SKM-1 treated with dmso at 0.1 percent for 144 hours (cell line): Measurements from ENCODE around the gene CDKN2A.
A peak's percentile ranks its signal among the peaks of the same experiment; 100 is the strongest.

Experiments used
- DNase-seq: peaks from one replicate; lab custom pipeline; 2025; ENCODE audit not compliant: unreplicated experiment; lab: John Stamatoyannopoulos, UW

Gene CDKN2A

DNA sequence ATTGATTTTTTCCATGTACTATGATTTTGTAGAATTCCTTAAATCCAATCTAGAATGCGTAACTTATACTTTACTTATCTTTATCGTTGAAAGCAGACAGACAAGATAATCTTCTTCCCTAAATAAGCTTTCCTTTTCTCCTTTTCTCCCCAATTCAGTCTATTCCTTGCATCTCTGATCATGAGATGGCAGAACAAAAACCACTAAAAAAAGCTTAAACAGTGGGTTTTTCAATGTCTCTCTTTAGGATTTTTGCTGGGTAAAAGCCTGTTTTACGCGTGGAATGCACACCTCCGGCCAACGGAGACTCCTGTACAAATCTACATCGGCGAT lies 14.2 kb upstream of the CDKN2A start:
- no peak for DNase-seq

DNA sequence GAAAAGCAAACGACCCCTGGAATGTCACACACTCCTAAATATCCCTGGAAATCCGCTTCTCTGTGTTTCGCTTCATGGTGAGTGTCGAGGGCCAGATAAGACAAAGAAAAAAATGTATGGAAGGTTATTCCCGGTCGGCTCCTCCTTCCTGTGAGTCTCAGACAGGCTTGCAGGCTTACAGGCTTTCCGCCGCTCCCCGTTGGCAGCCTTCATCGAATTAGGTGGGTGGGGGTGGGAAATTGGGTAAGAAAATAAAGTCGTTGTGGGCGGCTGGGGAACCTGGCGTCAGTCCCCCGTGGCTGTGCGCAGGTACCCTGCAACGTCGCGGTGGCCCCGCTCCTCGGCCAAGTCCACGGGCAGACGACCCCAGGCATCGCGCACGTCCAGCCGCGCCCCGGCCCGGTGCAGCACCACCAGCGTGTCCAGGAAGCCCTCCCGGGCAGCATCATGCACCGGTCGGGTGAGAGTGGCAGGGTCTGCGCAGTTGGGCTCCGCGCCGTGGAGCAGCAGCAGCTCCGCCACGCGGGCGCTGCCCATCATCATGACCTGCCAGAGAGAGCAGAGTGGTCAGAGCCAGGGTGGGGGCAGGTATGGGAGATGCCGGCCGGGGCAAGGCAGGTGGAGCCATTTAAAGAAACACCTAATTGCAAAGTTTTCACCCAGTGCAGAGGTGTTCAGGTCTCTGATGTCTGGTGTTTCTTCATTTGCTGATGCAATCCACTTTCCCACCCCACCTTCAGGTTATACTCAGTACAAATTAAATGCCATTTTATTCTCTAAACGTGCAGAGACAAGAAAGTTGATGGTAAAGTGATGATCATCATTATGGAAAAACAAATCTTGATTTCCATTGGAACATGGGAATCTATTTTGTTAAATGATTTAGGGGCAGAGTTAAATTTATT lies 11.8 kb upstream of the CDKN2A start:
- DNase-seq: no peak

DNA sequence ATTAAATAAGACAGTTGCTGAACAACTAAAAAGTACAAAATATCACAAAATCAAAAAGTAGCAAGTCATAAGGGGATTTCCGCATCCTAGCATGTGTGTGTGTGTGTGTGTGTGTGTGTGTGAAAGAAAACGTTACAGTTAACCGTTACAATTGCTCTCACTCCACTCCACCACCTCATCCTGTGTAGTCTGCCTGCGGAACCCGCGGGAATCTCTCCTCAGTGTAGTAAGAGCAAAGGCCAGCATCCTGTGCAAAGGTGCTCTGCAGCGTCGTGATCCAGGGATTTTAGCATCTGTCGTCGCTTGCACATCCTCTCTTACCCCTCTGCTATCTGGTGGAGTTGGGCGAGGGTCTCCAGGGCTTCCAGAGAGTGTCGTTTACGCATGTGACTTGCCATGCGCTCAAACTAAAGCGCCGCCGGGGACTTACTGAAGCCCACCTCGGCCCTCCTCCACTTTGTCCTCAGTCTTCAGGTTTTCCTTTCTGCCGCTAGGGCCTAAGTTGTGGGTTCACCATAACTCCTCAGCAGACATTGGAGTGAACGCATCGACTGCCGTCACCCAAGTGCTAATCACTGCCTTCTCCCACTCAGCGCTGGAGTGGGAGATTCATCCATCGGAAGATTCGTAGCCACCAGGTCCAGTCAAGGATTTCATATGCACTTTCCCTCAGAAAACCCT lies 11.0 kb upstream of the CDKN2A start:
- no peak for DNase-seq

DNA sequence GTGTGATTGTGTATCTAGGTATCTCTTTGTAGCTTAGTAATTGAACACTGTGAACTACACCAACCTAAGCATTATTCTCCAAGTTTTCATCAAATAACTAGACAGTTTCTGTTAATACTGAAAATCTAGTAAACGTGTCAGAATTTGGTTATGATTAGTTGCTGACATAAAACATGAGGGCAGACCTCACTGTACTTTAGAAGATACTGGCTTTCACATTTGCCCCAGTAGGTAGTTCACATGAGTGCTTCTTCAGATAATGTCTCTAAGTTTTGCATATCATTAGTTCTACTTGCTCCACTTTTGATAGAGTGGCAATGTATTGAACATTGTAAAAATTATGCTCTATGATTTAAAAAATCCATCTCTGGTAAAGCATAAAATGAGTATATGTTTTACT lies 7.8 kb upstream of the CDKN2A start:
- no peak for DNase-seq

DNA sequence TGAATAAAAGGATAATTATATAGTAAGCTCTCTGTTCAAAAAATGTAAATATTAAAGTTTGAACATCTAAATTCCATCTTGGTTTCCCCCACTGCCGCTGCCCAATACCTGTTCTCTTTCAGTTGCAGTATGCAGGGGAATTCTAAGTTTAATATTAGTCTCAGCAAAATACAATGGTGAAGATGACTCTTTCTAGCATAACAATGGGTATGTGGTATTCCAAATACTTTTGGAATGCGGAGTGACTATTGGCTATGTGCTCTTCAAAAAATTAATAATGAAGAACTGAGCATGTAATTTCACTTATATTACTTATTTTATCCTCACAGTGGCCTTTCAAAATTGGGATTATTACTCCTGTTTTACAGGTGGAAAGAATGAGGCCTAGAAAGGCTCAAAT lies 3.8 kb upstream of the CDKN2A start:
- no peak for DNase-seq

DNA sequence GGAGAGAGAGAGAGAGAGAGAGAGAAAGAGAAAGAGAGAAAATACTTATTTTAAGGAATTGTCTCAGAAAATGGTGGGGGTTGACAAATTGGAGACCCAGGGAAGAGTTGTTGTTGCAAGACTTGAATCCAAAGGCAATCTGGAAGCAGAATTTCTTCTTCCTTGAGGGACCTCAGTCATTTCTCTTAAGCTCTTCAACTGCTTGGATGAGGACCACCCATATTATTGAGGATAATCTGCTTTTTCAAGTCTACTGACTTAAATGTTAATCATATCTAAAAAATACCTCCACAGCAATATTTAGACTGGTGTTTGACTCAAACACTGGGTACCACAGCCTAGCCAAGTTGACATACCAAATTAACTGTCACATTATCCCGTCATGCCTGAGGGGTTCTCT lies 3.3 kb upstream of the CDKN2A start:
- no peak for DNase-seq

DNA sequence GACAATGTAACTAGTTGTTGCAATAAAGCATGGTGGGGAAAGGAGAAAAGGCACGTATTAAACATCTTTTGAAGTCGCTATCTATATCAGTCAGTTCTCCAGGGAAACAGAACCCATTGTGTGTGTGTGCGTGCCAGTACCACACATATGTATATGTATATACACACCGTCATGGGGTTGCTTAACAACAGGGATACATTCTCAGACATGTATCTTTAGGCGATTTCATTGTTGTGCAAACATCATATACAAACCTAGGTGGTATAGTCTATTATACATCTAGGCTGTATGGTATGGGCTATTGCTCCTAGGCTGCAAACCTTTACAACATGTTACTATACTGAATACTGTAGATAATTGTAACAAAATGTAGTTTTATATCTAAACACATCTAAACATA lies 2.7 kb upstream of the CDKN2A start:
- no peak for DNase-seq

DNA sequence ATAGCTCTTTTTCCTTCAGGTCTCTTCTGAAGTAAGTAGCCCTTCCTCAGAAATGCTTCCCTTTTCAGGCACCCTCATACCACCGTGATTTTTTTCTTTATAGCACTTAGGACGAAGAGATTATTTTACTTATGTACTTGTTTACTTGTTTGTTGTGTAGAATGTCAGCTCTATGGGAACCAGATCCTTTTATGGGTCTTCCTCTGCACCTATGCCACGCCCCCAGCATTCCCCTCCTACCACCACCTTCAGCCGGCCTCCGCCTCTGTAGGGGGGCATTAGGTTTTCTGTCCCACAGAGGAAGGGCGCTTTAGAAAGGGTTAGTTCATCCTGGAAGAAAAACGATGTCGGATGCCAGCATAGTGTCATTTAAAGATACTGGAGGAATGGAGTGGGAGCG lies 2.2 kb upstream of the CDKN2A start:
- DNase-seq: no peak

DNA sequence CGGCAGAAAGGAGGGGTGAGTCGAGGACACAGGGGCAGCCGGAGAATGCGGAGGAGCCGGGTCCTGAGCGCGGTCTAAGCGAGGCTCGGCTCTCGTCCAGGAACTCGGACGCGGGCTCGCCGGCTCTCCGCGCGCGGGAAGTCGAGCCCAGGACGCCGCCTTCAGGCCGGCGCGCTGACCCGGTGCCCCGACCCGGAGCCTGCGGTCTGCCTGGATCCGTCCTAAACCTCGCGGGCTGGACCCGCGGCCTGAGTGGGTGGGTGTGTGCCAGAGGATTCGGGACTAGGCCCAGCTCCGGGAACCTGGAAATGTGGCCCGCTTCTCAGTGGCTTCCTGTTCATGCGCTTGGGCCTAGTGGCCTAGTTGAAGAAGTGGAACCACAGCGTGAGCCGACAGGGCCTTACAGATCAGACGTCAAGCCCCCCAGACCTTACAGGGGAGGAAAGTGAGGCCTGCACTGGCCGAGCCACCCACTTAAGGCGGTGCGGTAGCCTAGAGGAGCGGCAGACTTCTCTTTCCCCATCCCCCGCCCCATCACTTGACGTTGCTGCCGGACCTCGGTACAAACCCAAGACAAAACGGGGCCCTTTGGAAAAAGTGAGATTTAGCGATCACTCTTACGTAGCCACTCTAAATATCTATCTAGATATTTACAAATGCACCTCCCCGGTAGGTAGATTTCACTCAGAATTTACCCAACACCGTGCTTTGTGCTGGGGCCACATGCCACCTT lies 1.6 kb upstream of the CDKN2A start:
- peak; percentile 48 for DNase-seq

DNA sequence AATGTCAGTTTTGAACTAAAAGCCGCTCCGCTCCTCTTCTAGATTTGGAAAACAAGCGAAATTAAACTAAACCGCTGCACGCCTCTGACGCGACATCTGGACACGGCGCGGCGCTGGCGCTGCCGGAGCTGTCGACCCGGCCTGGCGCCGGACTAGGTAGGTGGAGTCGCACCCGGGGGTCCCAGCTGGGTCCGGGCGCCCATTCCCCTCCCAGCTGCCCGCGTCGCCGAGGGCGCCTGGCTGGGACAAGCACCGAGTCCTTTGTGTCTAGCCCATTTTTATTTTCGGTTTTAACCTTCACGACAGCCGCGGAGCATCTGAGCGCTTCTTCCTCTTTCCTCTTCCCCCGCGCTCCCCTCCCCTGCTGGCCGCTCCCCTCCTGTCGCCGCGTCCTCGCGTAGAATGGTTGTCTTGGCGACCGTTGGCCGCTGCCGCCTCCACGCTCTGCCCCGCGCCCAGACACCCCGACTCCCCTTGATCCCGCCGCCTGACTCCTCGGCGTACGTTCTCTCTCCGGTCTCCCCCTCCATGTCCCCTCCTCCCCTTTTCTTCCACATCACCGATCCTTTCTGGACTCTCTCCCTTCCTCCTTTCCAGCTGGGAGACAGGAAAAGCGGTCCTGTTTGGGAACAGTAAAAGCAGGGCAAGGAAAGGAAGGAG lies 944 bp upstream of the CDKN2A start:
- peak; percentile 93 for DNase-seq

DNA sequence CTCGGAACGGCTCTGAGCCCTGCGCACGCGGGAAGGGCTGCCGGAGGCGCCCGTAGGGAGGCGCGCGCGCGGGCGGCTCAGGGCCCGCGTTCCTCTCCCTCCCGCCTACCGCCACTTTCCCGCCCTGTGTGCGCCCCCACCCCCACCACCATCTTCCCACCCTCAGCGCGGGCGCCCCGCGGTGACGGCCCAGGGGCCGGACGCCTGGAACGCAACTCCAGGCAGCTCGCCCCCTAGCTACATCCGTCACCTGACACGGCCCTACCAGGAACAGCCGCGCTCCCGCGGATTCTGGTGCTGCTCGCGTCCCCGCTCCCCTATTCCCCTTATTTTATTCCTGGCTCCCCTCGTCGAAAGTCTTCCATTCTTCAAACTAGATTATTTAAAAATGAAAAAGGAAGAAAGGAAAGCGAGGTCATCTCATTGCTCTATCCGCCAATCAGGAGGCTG lies 389 bp upstream of the CDKN2A start, which contains the start of gene CDKN2B-AS1:
TSS of gene CDKN2B-AS1 (plus strand) at position 236 of the 450 bp plus-strand sequence.
- DNase-seq: peak; percentile 79

DNA sequence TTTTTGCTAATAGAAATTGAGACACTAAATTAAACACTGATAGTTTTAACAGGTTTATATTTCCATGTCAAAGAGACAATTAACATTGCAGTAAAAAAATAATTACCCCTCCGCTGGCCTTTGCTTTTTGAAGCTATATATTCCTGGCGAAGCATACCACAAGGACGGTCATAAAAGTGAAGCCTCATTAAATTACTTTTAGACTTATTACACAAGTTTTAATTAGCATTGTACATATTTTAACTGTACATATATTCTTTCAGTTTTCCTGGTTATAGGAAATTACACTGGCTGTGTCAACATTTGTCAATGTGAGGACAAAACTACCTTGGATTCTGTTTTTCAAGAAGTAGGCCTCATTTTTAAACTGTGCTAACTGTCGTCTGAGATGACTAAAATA lies 1.2 kb downstream of the CDKN2A start:
- DNase-seq: no peak

DNA sequence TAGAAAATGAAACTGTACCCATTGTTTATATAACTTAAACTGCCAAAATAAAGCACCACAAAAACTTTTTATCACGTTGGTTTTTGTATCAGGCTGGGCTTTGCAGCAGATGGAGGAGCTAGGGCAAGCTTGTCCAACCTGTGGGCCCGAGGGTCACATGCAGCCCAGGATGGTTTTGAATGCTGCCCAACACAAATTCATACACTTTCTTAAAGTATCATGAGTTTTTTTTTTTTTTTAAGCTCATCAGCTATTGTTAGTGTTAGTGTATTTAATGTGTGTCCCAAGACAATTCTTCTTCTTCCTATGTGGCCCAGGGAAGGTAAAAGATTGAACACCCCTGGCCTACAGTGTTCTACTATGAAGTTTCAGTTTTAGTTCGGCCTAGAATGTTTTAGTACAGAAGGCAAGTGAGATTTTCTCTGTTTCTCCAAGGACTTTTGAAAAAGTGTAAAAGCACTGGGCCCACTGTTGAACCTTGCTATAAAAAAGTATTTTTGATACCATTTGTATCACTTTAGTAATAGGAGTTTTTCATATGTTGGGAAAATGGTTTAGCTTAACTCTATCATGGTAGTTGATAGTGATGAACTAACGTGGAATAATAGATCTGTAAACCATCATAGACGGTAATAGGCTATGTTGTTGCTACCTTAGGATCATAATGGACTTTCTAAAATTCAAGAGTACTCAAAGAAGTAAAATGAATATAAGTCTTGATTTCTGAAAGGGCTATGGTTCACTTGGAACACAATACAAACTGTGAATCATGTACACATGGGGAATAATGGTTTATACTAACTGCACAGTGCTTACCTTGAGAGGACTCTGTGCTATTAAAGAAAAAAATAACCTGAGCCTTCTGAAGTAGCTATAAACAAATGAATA lies 2.9 kb downstream of the CDKN2A start:
- DNase-seq: no peak

DNA sequence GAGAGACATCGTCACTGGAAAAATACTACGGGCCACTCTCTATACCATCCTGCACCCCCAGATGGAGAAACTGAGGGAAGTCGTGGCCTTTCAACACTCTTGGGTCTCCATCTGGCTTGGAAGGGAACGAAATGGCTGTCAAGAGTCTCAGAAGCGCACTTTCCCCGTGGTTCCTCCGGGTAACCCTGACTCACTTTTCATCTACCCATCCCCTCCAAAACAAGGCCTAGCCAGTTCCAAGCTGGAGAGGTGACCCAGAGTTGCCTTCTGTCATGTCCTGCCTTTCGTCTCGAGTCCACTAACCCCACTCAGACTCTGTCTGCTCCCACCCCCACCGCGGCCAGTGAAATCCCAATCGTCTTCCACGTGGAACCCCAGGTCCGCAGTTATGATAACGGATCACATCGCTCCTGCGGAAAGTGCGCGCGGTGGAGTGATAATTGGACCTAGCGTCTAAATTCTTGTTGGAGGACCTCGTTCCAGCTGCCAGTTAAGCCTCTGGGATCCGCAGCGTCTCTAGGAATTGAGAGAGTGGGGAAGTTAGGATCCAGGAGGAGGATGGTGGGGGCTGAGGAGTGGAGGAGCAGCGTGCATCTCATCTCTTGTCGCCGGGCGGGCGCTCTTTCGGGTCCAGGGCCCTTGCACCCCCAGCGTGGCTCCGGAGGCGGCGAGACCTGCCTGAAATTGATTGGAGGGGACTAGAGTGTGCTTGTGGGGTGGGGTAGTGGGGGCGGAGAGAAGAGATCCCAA lies 4.6 kb downstream of the CDKN2A start:
- no peak for DNase-seq

DNA sequence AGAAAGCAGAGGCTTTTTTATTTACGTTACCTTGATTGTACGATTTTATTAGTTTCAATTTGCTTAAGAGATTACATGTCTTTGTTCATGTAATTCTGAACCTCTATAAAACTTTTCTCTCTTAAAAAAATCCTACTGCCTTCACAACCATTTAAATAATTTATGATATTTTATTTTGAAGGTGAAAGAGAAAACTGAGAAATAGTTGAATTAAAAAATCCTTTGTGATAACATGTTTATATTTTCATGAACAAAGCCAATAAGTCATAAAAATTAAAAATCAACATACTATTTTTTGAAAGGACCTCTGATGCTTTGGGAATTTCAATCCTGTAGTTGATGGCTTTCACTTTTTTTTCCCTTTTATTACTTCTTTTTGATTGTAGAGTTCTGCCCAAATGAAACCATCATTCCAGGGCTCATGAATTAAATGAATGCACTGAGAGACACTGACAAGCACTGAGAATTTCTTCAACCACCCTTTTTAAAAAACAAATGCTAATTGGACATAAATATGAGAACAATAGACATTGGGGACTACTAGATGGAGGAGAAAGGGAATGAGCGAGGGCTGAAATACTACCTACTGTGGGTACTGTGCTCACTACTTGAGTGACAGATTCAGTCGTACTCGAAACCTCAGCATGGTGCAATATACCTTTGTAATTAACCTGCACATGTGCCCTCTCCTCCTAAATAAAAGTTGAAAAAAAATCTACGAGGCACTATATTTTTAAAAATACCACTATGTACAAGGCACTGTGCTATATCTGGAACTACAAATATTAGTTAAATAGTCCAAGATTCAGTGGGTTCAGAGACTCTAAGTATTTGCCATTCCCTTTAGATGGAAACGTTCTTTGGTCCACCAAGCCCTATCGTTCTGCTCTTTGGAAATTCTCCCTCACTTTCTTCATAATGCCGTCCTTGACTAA lies 5.9 kb downstream of the CDKN2A start:
- DNase-seq: no peak

DNA sequence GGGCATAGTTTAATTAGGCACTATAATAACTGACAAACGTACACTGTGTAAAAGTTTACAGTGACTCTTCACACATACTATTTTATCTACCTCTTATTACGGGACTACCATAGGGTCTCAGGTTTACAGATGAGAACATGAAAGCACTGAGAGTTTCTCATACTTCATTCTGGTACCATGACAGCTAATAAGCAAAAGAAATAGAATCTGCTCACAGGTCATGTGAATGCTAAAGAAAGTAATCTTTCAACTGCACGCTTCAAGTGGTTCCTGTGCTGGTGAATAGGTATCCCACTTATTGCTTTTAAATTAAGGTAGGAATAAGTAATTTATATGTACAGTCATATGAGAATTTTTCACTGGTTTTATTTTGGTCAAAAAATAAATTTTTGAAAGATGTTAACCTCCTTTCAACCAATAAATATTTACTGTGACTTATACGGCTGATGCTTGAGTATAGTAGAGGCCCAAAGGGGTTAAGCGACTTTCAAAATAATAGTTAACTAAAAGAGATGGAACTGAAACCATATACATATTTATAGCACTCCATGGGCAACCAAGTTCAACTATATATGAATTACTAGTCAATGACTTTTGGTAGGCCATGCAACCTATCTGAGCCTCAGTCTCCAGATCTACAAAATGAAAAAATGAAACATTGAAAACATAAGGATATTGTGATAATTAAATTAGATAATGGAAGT lies 8.1 kb downstream of the CDKN2A start:
- no peak for DNase-seq

DNA sequence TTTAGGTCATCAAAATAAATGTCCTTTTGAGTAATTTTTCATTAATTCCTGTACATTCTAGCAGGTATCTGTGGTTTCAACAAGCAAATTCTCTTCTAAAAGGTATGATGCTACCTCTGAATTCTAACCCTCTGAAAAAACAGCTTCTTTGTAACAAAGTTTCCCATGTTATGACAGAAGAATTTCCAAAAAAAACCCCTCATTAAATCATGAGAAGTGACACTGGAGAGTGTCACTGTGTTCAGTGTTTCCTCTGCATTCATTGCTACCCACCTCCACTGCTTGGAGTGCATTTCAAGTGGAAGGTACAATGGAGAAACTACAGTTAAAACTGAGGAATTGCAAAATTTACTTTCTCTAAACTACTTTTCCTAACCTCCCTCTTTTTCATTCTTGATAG lies 10.1 kb downstream of the CDKN2A start:
- no peak for DNase-seq

DNA sequence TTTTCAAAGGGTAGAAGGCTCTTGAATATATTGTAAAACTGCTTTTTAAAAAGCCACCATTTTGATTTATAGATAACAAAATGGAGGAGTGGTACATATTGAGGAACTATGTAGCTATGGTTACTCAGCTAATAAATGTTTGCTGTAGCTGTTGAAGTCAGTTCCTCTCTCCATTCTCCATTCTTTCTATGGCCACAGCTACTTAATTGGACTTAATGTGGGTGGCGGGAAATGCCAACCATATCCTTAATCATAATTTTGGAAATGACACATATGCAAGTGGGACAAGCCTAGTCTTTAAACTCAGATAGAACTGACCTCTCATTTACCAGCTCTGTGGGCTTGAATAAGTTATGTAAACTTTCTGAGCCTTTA lies 10.6 kb downstream of the CDKN2A start:
- DNase-seq: peak; percentile 28
